Colonic mucosa (tissue), 4 donors: Measurements from ENCODE around the gene MCL1. TPM values are rescaled to one million over a fixed set of nuclear protein-coding genes. Genes with fewer than 3 reads are reported as not detected.

Experiments used
- DNase-seq: peaks from one replicate; pipeline ENCODE4 v3.0.0-alpha.2; 2020
- H3K27ac ChIP-seq: fragments of 200-600 bp; one replicate; pipeline ENCODE4 v1.8.0; 2021
- H3K27me3 ChIP-seq: fragments of 200-600 bp; one replicate; pipeline ENCODE4 v1.8.0; 2021
- H3K36me3 ChIP-seq: fragments of 200-600 bp; one replicate; pipeline ENCODE4 v1.8.0; 2021
- H3K4me1 ChIP-seq: fragments of 200-600 bp; one replicate; pipeline ENCODE4 v1.8.0; 2021; ENCODE audit warnings: mild to moderate bottlenecking
- H3K4me3 ChIP-seq: fragments of 200-600 bp; one replicate; pipeline ENCODE4 v1.8.0; 2021
- H3K9ac ChIP-seq, 2 donors: one replicate each; pipeline ENCODE4 v1.7.0; 2013; ENCODE audit warnings: control low read depth in 2 of 2, low read depth in 2 of 2, low read length in 2 of 2
- H3K9me3 ChIP-seq: fragments of 200-600 bp; one replicate; pipeline ENCODE4 v1.8.0; 2021
- CTCF ChIP-seq: fragments of 200-600 bp; IDR thresholded peaks from one replicate; pipeline ENCODE4 v1.8.0; 2022; ENCODE audit warnings: antibody characterized with exemption, mild to moderate bottlenecking
- intact Hi-C: fragments of 100-400 bp; cut with DNase I; formaldehyde crosslinking; loops from one replicate; pipeline ENCODE4 v1.14.1; 2022
- total RNA-seq, 2 donors: library from RNA; stranded (reverse); fragmentation: NEBNext Ultra II Directional in 1 of 2; extraction: Animal tissue kit (Norgen Biotek cat#: 25700) in 1 of 2; gene quantifications; one replicate each; pipeline ENCODE4 v1.2.1, GENCODE V29; 2021
- donor health status: healthy.
- donor health status: DM: no; HTN: no; CAD: no.
- donor health status: DM: no; HTN: no; CAD: no.

MCL1 gene
- total RNA-seq, 2 donors from 2014 or later: 151 to 285 TPM

GRCh38 chr1:150615346-150616201, 36.2 kb upstream of the MCL1 start:
- no peaks in the 10 kb centered on the region for H3K9me3 ChIP-seq
- intact Hi-C loops: no loop called here
- H3K9ac ChIP-seq: no peak overlapping the region
- H3K4me3 ChIP-seq: no peak overlapping the region
- H3K27me3 ChIP-seq: no peaks in the 10 kb centered on the region
- peak overlapping the region; percentile 91 for H3K27ac ChIP-seq
- peaks cover 36% of the 10 kb centered on the region for H3K4me1 ChIP-seq
- TF ChIP-seq CTCF: no peak
- H3K36me3 ChIP-seq: no peaks in the 10 kb centered on the region
- DNase-seq: no peak

GRCh38 chr1:150613061-150613920, 33.9 kb upstream of the MCL1 start:
- Histone ChIP-seq H3K9ac (peak overlapping the region in 1 of 2 donors; percentile 67), H3K27ac (peak overlapping the region; percentile 91), H3K27me3 (no peaks in the 10 kb centered on the region), H3K4me3 (no peak overlapping the region), H3K4me1 (peaks cover 27% of the 10 kb centered on the region), H3K36me3 (no peaks in the 10 kb centered on the region), H3K9me3 (no peaks in the 10 kb centered on the region)
- no peak for TF ChIP-seq CTCF
- intact Hi-C loops: no loop called here
- peak; percentile 80 for DNase-seq

- no peak for DNase-seq
- Histone ChIP-seq H3K9ac (peak overlapping the region; percentile 48 to 57), H3K4me3 (no peak overlapping the region), H3K27me3 (no peaks in the 10 kb centered on the region), H3K27ac (peak overlapping the region; percentile 91), H3K9me3 (no peaks in the 10 kb centered on the region), H3K4me1 (peaks cover 27% of the 10 kb centered on the region), H3K36me3 (no peaks in the 10 kb centered on the region)
- TF ChIP-seq CTCF: no peak
- intact Hi-C loops: no loop called here
Measured at GRCh38 chr1:150612014-150612345, 32.6 kb upstream of the MCL1 start.

- intact Hi-C loops: no loop called here
- H3K9ac ChIP-seq: no peak overlapping the region
- TF ChIP-seq CTCF: no peak
Measured at GRCh38 chr1:150610576-150610975, 31.2 kb upstream of the MCL1 start.

GRCh38 chr1:150609732-150610131, 30.3 kb upstream of the MCL1 start:
- Histone ChIP-seq H3K9ac (no peak overlapping the region), H3K4me3 (no peak overlapping the region), H3K36me3 (no peaks in the 10 kb centered on the region), H3K27me3 (no peaks in the 10 kb centered on the region), H3K27ac (peak overlapping the region; percentile 91), H3K4me1 (peaks cover 24% of the 10 kb centered on the region), H3K9me3 (no peaks in the 10 kb centered on the region)
- no peak for TF ChIP-seq CTCF
- intact Hi-C loops: no loop called here
- DNase-seq: no peak

More at GRCh38 chr1:150610576-150610975, 31.2 kb upstream of the MCL1 start:
- no peak for DNase-seq
- H3K9me3 ChIP-seq: no peaks in the 10 kb centered on the region
- no peaks in the 10 kb centered on the region for H3K27me3 ChIP-seq
- peak overlapping the region; percentile 91 for H3K27ac ChIP-seq
- no peak overlapping the region for H3K4me3 ChIP-seq
- H3K36me3 ChIP-seq: no peaks in the 10 kb centered on the region
- peaks cover 24% of the 10 kb centered on the region for H3K4me1 ChIP-seq
